Spleen (tissue), 7 donors: ENCODE data around the gene COL27A1.
"Not testable (repeated sequence)": the region's sequence is repeated elsewhere in the genome, so short reads cannot be mapped to it uniquely, and the experiment has no call there.

ENCODE experiments used
- CTCF ChIP-seq, 11 experiments: fragments of 200-600 bp in 7 of 11; fragments of 450-650 bp in 4 of 11; sonication (generic) in 4 of 11; IDR thresholded peaks in 8 of 11; conservative IDR thresholded peaks in 3 of 11; 1 replicate in 7 of 11; 2 replicates in 4 of 11; pipeline versions ENCODE4 v1.4.0 to v1.8.0; 2016 to 2021; ENCODE audit warnings: antibody characterized with exemption in 11 of 11, inconsistent platforms in 4 of 11, mild to moderate bottlenecking in 1 of 11
- POLR2A ChIP-seq, 3 donors: fragments of 450-650 bp; IDR thresholded peaks; one replicate each; pipeline ENCODE4 v1.5.1; 2017; ENCODE audit warnings: antibody characterized with exemption in 3 of 3, mild to moderate bottlenecking in 1 of 3
- POLR2AphosphoS5 ChIP-seq, 3 donors: sonication (generic); formaldehyde crosslinking; IDR thresholded peaks; one replicate each; pipeline ENCODE4 v1.5.1; 2017; ENCODE audit warnings: antibody characterized with exemption in 3 of 3
- donor health status: DM: no; HTN: no; CAD: no; lungs with moderate emphysema.
- donor health status: DM: no; HTN: no; CAD: no.
- donor health status: DM: no; HTN: no; CAD: no.

GRCh38 chr9:114328937-114329624 lies 173.7 kb downstream of the COL27A1 start:
- not testable (repeated sequence) for TF ChIP-seq CTCF (IDR thresholded peaks at IDR 0.05 in 8 of 11, conservative IDR thresholded peaks at IDR 0.05 in 3 of 11); POLR2AphosphoS5 (IDR thresholded peaks at IDR 0.05); POLR2A (IDR thresholded peaks at IDR 0.05)
